Measurements from ENCODE around the gene KSR1. TPM values are rescaled to one million over a fixed set of nuclear protein-coding genes. Genes with fewer than 3 reads are reported as not detected.

The KSR1 gene
- total RNA-seq, 1 experiment from 2014 or later, result 88.9 TPM

- H3K27ac Mint-ChIP-seq (ENCODE audit: unreplicated experiment), result no peak overlapping the region
- Histone ChIP-seq H3K4me1 (no peaks in the 10 kb centered on the region), H3K4me3 (ENCODE audit: low read depth, low read length) (no peak overlapping the region), H3K36me3 (ENCODE audit: control insufficient read depth, insufficient read depth, low read length) (no peaks in the 10 kb centered on the region), H3K9me3 (no peaks in the 10 kb centered on the region), H3K27me3 (replicated peaks; ENCODE audit: control insufficient read depth, insufficient read depth, low read length) (no peaks in the 10 kb centered on the region)
- no peaks in the 10 kb centered on the region for H3K27me3 Mint-ChIP-seq (ENCODE audit: insufficient read depth, unreplicated experiment)
- no peak for TF ChIP-seq CTCF (IDR thresholded peaks at IDR 0.05; ENCODE audit: insufficient read depth in 1 of 2, low read depth in 1 of 2, low read length in 1 of 2, severe bottlenecking in 1 of 2, unreplicated experiment in 1 of 2)
- ChIA-PET CTCF (no interaction called here), POLR2A (no interaction called here)
- H3K9me3 Mint-ChIP-seq (ENCODE audit: unreplicated experiment), result no peaks in the 10 kb centered on the region
- intact Hi-C loops (cut with micrococcal nuclease; ENCODE audit: unreplicated experiment), result no loop called here
- DNase-seq, result no peak
- no peak overlapping the region for H3K4me3 Mint-ChIP-seq (ENCODE audit: unreplicated experiment)
- H3K36me3 Mint-ChIP-seq (ENCODE audit: insufficient read depth, unreplicated experiment), result no peaks in the 10 kb centered on the region
- BruUV-seq (replicated peaks), result no TSS peak
- no peaks in the 10 kb centered on the region for H3K4me1 Mint-ChIP-seq (ENCODE audit: low read depth, unreplicated experiment)
These were observed 41.6 kb upstream of the KSR1 start for GRCh38 chr17:27414694-27415093.

DNA sequence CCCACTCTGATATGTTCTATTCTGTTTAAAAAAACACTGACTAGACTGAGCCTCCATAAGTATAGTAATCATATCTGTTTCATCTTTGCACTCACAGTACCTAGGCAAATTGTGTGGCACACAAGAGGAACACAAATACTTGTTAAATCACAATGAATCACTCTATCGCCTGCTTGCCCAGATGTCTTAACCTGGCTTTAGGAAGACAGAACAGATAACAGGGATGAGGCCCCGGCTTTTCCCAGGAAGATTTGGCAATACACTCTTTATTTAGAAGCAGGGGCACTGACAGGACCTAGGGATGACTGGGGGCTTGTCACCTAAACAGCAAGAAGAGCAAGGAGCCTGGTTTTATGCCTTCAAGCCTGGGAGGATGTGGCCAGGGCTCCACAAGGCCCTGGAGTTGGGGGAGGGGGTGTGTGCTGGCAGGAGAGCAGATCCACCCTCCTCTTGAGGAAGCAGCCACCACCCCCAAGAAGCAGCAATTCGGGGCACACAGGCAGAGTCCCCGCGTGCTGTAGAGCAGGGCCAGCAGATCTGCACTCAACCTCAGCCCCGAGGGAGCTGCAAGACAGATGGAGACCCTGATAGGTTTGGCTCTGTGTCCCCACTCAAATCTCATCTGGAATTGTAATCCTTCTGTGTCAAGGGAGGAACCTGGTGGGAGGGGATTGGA lies 41.0 kb upstream of the KSR1 start:
- BruUV-seq (replicated peaks), result no TSS peak
- H3K4me3 ChIP-seq (ENCODE audit: low read depth, low read length), result no peak overlapping the region
- H3K36me3 ChIP-seq (ENCODE audit: control insufficient read depth, insufficient read depth, low read length), result no peaks in the 10 kb centered on the region
- no peaks in the 10 kb centered on the region for H3K9me3 ChIP-seq
- ChIA-PET CTCF (no interaction called here), POLR2A (no interaction called here)
- Mint-ChIP-seq H3K36me3 (ENCODE audit: insufficient read depth, unreplicated experiment) (no peaks in the 10 kb centered on the region), H3K27ac (ENCODE audit: unreplicated experiment) (no peak overlapping the region), H3K4me1 (ENCODE audit: low read depth, unreplicated experiment) (no peaks in the 10 kb centered on the region), H3K4me3 (ENCODE audit: unreplicated experiment) (no peak overlapping the region), H3K9me3 (ENCODE audit: unreplicated experiment) (no peaks in the 10 kb centered on the region), H3K27me3 (ENCODE audit: insufficient read depth, unreplicated experiment) (no peaks in the 10 kb centered on the region)
- no peaks in the 10 kb centered on the region for H3K27me3 ChIP-seq (replicated peaks; ENCODE audit: control insufficient read depth, insufficient read depth, low read length)
- intact Hi-C loops (cut with micrococcal nuclease; ENCODE audit: unreplicated experiment), result no loop called here
- no peaks in the 10 kb centered on the region for H3K4me1 ChIP-seq
- no peak for TF ChIP-seq CTCF (IDR thresholded peaks at IDR 0.05; ENCODE audit: insufficient read depth in 1 of 2, low read depth in 1 of 2, low read length in 1 of 2, severe bottlenecking in 1 of 2, unreplicated experiment in 1 of 2)
- DNase-seq, result no peak

- H3K27ac Mint-ChIP-seq (ENCODE audit: unreplicated experiment), result no peak overlapping the region
- no peaks in the 10 kb centered on the region for H3K36me3 Mint-ChIP-seq (ENCODE audit: insufficient read depth, unreplicated experiment)
- H3K4me3 ChIP-seq (ENCODE audit: low read depth, low read length), result no peak overlapping the region
- H3K4me3 Mint-ChIP-seq (ENCODE audit: unreplicated experiment), result no peak overlapping the region
- TF ChIP-seq CTCF (IDR thresholded peaks at IDR 0.05; ENCODE audit: insufficient read depth in 1 of 2, low read depth in 1 of 2, low read length in 1 of 2, severe bottlenecking in 1 of 2, unreplicated experiment in 1 of 2), result no peak
- no TSS peak for BruUV-seq (replicated peaks)
- no peaks in the 10 kb centered on the region for H3K36me3 ChIP-seq (ENCODE audit: control insufficient read depth, insufficient read depth, low read length)
- no peaks in the 10 kb centered on the region for H3K9me3 ChIP-seq
- no peaks in the 10 kb centered on the region for H3K27me3 ChIP-seq (replicated peaks; ENCODE audit: control insufficient read depth, insufficient read depth, low read length)
- ChIA-PET CTCF (no interaction called here), POLR2A (no interaction called here)
- no peaks in the 10 kb centered on the region for H3K9me3 Mint-ChIP-seq (ENCODE audit: unreplicated experiment)
- H3K4me1 Mint-ChIP-seq (ENCODE audit: low read depth, unreplicated experiment), result no peaks in the 10 kb centered on the region
- intact Hi-C loops (cut with micrococcal nuclease; ENCODE audit: unreplicated experiment), result no loop called here
- DNase-seq, result no peak
- no peaks in the 10 kb centered on the region for H3K27me3 Mint-ChIP-seq (ENCODE audit: insufficient read depth, unreplicated experiment)
- H3K4me1 ChIP-seq, result no peaks in the 10 kb centered on the region
These were observed 38.5 kb upstream of the KSR1 start for GRCh38 chr17:27417596-27418365.

Data from Caco-2 (cell line).